T-helper 2 cell treated with Interferon-gamma antibody and Interleukin-4, amounts not matched to agents 5 μg/mL and 100 μg/mL, for 36 hours (primary cell): ENCODE results near the gene GDI1.
A peak's percentile ranks its signal among the peaks of the same experiment; 100 is the strongest.

ENCODE experiments used
- DNase-seq: peaks from one replicate; pipeline ENCODE4 v3.0.0; 2021; ENCODE audit warnings: low spot score
- H3K27ac Mint-ChIP-seq: one replicate; pipeline ENCODE4 v1.8.0; 2021; ENCODE audit warnings: mild to moderate bottlenecking, mixed read lengths
- H3K27me3 Mint-ChIP-seq: one replicate; pipeline ENCODE4 v1.8.0; 2021; ENCODE audit warnings: low read depth, mixed read lengths
- H3K36me3 Mint-ChIP-seq: one replicate; pipeline ENCODE4 v1.8.0; 2021; ENCODE audit warnings: low read depth, mixed read lengths
- H3K4me1 Mint-ChIP-seq: one replicate; pipeline ENCODE4 v1.8.0; 2021; ENCODE audit warnings: low read depth, mixed read lengths
- H3K4me3 Mint-ChIP-seq: one replicate; pipeline ENCODE4 v1.8.0; 2022; ENCODE audit warnings: mild to moderate bottlenecking, moderate library complexity, mixed read lengths
- H3K9me3 Mint-ChIP-seq: one replicate; pipeline ENCODE4 v1.8.0; 2021; ENCODE audit warnings: mixed read lengths

Gene GDI1

DNA sequence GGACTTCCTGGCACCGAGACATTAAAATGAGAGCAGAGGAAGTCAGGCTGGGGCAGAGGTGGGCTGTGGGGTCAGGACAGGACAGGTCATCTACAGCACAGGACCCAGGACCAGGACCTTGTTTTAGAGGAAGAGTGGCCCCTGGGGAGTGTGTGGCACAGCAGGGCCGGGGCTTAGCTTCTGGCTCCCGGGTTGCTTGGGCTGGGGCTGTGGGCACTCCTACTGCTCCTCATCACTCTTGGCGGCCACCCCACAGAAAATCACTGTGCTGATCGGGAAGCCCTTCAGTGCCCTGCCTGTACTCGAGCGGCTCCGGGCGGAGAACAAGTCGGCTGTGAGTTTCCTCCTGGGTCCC is 16.6 kb upstream of the GDI1 start:
- Mint-ChIP-seq H3K9me3 (no peaks in the 10 kb centered on the region), H3K27me3 (no peaks in the 10 kb centered on the region), H3K4me1 (no peaks in the 10 kb centered on the region), H3K27ac (no peak overlapping the region), H3K36me3 (peaks cover 5% of the 10 kb centered on the region), H3K4me3 (no peak overlapping the region)
- no peak for DNase-seq

DNA sequence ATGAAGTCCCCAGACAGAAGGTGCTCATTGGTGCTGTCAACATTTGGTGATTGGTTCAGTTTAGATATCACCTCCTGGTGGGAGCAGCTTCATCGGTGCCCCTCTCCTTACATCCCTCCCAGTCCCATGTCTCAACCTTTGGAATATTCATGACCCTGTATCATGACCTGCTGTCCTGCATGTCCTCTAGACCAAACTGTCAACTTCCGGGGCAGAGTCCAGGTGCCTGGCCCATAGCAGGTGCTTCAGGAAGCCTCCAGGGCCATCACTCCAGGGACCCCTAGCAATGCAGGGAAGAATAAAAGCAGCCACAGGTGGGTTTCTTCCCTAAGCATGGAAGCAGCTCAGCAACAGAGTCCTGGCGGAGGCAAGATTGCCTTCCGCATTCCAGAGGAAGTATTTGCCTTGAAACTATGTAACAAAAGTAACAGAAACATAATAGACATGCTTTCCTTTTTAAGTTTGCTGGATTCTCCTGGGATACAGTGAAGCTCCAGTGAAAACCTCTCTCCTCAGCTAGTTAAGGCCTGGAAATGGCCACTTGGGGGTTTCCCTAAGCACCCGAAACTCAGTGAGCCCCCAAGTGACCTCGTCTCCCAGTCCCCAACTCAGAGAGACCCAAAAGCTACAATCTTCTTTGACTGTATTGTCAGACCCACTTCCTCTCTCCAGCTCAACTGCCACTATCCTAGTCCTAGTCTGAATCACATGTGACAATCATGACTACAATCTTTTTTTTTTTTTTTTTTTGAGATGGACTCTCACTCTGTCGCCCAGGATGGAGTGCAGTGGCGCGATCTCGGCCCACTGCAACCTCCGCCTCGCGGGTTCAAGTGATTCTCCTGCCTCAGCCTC is 9.8 kb upstream of the GDI1 start:
- H3K36me3 Mint-ChIP-seq, result peaks cover 4% of the 10 kb centered on the region
- H3K27me3 Mint-ChIP-seq, result no peaks in the 10 kb centered on the region
- no peak overlapping the region for H3K27ac Mint-ChIP-seq
- no peak for DNase-seq
- H3K4me1 Mint-ChIP-seq, result peaks cover 20% of the 10 kb centered on the region
- H3K9me3 Mint-ChIP-seq, result no peaks in the 10 kb centered on the region
- H3K4me3 Mint-ChIP-seq, result no peak overlapping the region

DNA sequence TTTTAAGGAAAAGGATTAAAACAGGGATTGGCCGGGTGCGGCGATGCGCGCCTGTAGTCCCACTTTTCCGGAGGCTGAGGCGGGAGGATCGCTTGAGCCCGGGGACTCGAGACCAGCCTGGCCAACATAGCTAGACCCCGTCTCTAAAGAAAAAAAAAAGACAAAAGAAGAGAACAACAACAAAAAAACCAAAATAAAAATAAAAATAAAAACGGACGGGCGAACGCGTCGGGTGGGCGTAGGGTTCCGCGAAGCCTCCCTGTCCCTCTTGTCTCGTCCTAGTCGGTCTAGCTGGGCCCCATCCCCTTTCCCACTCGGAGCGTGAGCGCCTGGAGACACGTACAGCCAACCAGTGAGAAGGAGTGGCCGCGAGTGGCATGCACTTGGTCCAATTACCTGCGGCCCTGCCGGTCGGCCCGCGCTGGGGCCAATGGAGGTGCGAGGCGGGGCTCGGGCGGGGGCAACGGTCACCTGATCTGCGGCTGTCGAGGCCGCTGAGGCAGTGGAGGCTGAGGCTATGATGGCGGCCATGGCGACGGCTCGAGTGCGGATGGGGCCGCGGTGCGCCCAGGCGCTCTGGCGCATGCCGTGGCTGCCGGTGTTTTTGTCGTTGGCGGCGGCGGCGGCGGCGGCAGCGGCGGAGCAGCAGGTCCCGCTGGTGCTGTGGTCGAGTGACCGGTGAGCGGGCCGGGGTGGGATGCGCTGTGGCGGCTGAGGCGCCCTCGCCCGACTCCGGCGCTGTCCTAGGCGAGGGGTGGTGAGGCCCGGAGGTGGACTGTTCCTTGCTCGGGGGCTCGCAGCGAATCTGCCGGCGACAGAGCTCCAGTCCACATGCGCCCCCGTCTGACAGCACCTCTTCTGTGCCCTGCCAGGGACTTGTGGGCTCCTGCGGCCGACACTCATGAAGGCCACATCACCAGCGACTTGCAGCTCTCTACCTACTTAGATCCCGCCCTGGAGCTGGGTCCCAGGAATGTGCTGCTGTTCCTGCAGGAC is 8.5 kb upstream of the GDI1 start, which contains the start of gene ATP6AP1:
ATP6AP1 (plus strand) TSS at position 502 of the 996 bp plus-strand sequence; CDS start at position 518, 16 bp downstream.
- peaks cover 4% of the 10 kb centered on the region for H3K36me3 Mint-ChIP-seq
- peak within 1 kb of the TSS; percentile 82 for H3K4me3 Mint-ChIP-seq
- H3K9me3 Mint-ChIP-seq, result no peaks in the 10 kb centered on the region
- H3K4me1 Mint-ChIP-seq, result peaks cover 20% of the 10 kb centered on the region
- peak within 1 kb of the TSS; percentile 79 for H3K27ac Mint-ChIP-seq
- H3K27me3 Mint-ChIP-seq, result no peaks in the 10 kb centered on the region
- DNase-seq, result peak; percentile 89

DNA sequence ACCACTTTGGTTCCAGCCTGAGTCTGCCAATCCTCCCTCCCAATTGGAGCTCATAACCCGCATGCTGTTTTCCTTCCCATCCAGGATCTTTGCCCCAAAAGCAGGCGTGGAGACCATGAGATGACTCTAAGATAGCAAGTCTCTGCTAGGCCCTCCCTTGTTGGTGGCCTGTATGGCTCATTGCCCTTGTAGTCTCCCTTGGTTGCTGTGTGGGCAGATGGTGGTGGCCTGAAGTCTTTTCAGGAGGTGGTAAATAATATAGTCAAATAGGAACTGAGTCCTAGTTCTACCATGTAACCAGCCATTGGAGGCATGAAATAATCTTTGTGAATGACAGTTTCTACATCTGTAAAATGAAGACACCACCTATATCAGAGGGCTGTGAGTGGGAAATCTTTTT is 7.2 kb upstream of the GDI1 start:
- Mint-ChIP-seq H3K9me3 (no peaks in the 10 kb centered on the region), H3K27me3 (no peaks in the 10 kb centered on the region), H3K4me1 (peaks cover 20% of the 10 kb centered on the region), H3K4me3 (peak overlapping the region; percentile 82), H3K36me3 (peaks cover 4% of the 10 kb centered on the region), H3K27ac (peak overlapping the region; percentile 63)
- peak; percentile 11 for DNase-seq

DNA sequence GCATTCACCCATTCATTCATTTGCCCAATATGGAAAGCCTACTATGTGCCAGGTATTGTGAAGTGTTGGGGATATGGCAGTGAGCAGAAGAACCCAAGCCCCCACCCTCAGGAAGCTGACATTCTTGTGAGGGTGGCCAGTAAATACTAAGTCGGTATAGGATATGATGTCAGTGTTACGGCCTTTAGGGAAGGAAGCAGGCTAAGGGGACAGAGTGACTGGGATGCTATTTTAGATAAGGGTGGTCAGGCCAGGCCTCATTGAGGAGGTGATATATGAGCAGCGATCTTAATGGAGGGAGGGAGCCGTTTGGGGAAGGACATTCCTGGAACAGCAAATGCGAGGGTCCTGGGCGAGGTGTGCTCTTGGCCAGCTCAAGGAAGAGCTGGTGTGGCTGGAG is 6.5 kb upstream of the GDI1 start:
- Mint-ChIP-seq H3K4me3 (peak overlapping the region; percentile 7), H3K27ac (peak overlapping the region; percentile 64), H3K4me1 (peaks cover 20% of the 10 kb centered on the region), H3K36me3 (peaks cover 4% of the 10 kb centered on the region), H3K9me3 (no peaks in the 10 kb centered on the region), H3K27me3 (no peaks in the 10 kb centered on the region)
- no peak for DNase-seq

DNA sequence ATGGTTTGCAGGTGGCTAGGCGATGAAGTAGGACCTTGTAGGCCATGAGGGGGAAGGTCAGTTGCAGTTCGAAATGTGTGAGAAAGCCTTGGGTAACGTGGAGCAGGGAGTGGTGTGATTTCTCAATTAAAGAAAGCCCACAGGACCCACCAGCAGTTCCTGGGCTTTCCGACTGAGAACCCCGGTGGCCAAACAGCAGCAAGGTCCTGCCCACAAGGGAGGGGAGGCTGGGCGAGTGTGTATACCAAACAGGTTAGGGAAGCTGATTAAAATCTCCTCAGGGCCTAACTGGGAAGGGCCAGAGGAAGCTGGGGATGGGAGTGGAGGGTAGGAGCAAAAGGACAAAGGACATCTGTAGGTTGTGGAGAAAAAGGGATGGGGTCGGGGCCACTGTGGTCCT is 6.0 kb upstream of the GDI1 start:
- H3K4me1 Mint-ChIP-seq, result peaks cover 22% of the 10 kb centered on the region
- DNase-seq, result no peak
- H3K27ac Mint-ChIP-seq, result peak overlapping the region; percentile 64
- no peaks in the 10 kb centered on the region for H3K27me3 Mint-ChIP-seq
- H3K4me3 Mint-ChIP-seq, result no peak overlapping the region
- H3K9me3 Mint-ChIP-seq, result no peaks in the 10 kb centered on the region
- peaks cover 7% of the 10 kb centered on the region for H3K36me3 Mint-ChIP-seq

DNA sequence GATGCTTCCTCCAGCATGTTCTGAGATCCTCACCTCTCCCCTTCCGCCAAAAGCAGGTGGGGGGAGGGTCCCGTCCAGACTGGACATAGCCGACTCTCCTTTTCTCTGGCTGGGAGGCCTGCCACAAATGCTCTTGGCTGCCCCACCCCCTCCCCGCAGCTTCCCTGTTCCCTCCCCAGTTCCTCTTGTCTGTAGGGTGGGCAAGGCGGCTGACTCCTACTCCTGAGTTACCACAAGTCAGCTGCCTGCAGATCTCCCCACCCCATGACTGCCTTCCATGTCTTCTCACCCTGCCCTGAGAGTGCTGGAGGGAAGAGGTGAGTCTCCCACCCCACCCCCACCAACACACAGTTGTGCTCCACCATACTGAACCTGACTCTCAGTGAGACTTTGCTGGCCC is 5.6 kb upstream of the GDI1 start:
- Mint-ChIP-seq H3K4me3 (no peak overlapping the region), H3K4me1 (peaks cover 26% of the 10 kb centered on the region), H3K27me3 (no peaks in the 10 kb centered on the region), H3K36me3 (peaks cover 10% of the 10 kb centered on the region), H3K27ac (no peak overlapping the region), H3K9me3 (no peaks in the 10 kb centered on the region)
- no peak for DNase-seq

DNA sequence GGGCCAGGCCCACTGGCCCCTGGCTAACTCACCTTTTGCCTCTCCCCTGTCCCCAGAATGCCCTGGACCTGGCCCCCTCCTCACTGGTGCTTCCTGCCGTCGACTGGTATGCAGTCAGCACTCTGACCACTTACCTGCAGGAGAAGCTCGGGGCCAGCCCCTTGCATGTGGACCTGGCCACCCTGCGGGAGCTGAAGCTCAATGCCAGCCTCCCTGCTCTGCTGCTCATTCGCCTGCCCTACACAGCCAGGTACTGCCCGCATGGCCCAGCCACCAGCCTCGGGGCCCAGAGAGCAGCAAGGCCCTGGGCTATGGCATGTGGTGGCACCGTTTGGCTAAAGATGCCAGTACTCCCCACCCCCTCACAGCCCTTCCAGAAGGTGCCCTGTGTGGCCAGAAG is 4.7 kb upstream of the GDI1 start:
- no peaks in the 10 kb centered on the region for H3K9me3 Mint-ChIP-seq
- H3K27ac Mint-ChIP-seq, result no peak overlapping the region
- H3K36me3 Mint-ChIP-seq, result peaks cover 12% of the 10 kb centered on the region
- no peaks in the 10 kb centered on the region for H3K27me3 Mint-ChIP-seq
- H3K4me3 Mint-ChIP-seq, result no peak overlapping the region
- H3K4me1 Mint-ChIP-seq, result peaks cover 27% of the 10 kb centered on the region
- no peak for DNase-seq

DNA sequence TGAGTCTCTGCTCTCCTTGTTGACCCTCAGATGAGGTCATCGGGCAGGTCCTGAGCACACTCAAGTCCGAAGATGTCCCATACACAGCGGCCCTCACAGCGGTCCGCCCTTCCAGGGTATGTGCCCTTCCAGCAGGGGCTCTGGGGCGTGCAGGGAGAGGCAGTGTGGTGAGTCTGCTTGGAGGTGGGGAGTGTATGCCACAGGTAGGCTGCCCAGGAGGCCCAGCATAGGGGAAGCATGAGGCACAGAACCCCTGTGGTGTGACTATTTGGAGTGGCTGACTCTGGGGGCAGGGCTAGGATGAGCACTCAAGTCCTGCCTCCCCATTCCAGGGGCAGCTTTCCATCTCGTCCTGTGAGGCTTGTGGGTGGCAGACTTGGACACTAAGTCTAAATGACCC is 3.3 kb upstream of the GDI1 start:
- Mint-ChIP-seq H3K36me3 (peaks cover 17% of the 10 kb centered on the region), H3K9me3 (no peaks in the 10 kb centered on the region), H3K4me3 (no peak overlapping the region), H3K4me1 (peaks cover 27% of the 10 kb centered on the region), H3K27me3 (no peaks in the 10 kb centered on the region), H3K27ac (no peak overlapping the region)
- DNase-seq, result no peak

DNA sequence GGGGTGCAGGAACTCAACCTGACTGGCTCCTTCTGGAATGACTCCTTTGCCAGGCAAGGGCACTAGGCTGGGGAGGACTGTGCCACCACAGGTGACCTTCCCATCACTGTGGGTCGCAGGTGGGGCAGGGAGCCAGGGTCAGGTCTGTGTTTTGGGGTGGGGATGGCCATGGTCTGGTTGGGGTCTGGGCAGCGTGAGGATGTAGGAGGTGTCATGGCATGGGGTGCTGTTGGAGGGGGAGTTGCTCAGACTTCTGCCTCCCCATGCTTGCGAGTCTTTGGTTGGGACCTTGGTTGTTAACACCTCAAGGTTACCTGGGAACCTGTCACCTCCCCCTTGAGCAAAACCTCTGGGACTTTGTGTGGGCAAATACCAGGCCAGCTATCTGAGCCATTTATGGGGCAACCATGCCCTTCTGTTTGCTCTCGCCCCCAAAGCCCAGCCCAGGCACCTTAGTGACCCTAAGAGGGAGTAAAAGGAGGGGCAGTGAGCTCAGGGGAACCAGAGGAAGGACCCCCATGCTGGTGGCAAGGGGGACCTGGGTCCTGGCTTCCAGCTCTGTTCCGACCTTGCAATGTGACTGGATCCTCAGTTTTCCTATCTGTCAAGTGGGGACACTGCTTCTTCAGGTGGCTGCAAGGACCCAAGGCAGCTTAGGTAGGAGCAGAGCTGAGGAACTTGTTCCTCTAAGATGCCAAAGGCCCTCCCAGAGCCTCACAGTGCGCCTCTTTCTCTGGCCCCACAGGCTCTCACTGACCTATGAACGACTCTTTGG is 2.4 kb upstream of the GDI1 start:
- H3K27ac Mint-ChIP-seq, result no peak overlapping the region
- H3K27me3 Mint-ChIP-seq, result no peaks in the 10 kb centered on the region
- H3K9me3 Mint-ChIP-seq, result no peaks in the 10 kb centered on the region
- peaks cover 17% of the 10 kb centered on the region for H3K36me3 Mint-ChIP-seq
- H3K4me3 Mint-ChIP-seq, result no peak overlapping the region
- H3K4me1 Mint-ChIP-seq, result peaks cover 22% of the 10 kb centered on the region
- no peak for DNase-seq

DNA sequence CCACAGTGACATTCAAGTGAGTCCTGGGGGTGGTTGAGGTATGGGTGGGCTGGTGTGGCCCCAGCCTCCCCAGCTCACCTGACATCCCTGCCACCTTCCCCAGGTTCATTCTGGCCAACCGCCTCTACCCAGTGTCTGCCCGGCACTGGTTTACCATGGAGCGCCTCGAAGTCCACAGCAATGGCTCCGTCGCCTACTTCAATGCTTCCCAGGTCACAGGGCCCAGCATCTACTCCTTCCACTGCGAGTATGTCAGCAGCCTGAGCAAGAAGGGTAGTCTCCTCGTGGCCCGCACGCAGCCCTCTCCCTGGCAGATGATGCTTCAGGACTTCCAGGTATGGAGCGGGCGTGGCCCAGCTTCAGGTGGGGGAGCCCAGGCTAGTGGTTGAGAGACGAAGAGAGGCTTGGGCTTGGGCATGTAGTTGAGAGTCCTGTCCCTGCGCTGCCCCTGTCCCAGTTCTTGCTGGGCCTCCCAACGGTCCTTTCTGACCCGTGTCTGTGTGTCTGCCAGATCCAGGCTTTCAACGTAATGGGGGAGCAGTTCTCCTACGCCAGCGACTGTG is 1.7 kb upstream of the GDI1 start:
- Mint-ChIP-seq H3K4me3 (peak overlapping the region; percentile 9), H3K36me3 (peaks cover 20% of the 10 kb centered on the region), H3K27me3 (no peaks in the 10 kb centered on the region), H3K9me3 (no peaks in the 10 kb centered on the region), H3K27ac (no peak overlapping the region), H3K4me1 (peaks cover 19% of the 10 kb centered on the region)
- DNase-seq, result no peak

DNA sequence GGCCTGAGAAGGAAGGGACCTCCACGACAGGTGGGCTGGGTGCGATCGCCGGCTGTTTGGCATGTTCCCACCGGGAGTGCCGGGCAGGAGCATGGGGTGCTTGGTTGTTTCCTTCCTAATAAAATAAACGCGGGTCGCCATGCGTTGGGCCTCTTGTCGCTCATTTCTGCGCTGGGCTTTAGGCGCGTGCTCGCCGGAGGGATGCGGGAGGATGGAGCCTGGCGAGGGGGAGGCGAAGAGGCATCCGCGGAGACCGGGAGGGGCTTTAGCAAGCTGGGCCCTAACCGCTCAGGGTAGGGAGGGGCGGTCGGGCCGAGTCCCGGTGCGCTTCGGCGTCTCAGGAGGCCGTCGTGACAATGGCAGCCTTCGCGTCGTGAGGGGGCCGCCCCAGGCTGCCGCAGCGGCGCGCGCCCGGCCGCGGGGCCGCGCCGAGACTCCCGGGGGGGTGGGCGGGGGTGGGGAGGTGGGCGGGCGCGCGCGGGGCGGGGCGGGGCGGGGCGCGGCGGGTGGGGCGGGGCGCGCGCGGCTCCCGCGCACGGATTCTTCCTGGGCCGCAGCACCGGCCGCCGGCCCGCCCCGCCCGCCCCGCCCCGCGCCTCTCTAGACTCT is 476 bp upstream of the GDI1 start:
- Mint-ChIP-seq H3K27me3 (no peaks in the 10 kb centered on the region), H3K36me3 (peaks cover 19% of the 10 kb centered on the region), H3K4me3 (peak overlapping the region; percentile 80), H3K9me3 (no peaks in the 10 kb centered on the region), H3K4me1 (peaks cover 12% of the 10 kb centered on the region), H3K27ac (peak overlapping the region; percentile 82)
- DNase-seq, result peak; percentile 47
